Measurements from ENCODE around the gene C6orf52.

Gene C6orf52

DNA sequence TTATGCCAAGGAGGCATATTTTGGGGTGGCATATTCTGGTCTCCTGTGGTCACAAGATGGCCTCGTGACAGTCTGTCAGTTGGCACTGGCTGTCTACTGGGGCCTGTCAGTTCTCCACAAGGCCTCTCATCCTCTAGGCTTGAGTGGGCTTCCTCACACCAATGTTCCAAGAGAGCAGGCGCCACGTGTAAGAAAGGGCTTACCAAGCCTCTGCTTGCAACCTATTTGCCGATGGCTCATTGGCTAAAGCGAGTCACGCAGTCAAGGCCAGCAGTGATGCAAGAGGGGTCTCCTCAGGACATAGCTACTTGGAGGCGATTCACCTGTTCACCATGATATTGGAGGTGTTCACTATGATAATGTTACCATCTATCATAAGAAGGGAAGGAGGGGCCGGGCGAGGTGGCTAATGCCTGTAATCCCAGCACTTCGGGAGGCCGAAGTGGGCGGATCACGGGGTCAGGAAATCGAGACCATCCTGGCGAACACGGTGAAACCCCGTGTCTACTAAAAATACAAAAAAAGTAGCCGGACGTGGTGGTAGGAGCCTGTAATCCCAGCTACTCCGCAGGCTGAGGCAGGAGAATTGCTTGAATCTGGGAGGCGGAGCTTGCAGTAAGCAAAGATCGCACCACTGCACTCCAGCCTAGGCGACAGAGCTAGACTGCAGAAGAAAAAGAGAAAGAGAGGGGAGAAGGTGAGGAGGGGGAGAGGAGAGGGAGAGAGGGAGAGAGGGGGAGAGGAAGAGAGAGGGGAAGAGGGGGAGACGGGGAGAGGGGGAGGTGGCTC is 35.3 kb downstream of the C6orf52 start:
- TF ChIP-seq, protein P1, sequence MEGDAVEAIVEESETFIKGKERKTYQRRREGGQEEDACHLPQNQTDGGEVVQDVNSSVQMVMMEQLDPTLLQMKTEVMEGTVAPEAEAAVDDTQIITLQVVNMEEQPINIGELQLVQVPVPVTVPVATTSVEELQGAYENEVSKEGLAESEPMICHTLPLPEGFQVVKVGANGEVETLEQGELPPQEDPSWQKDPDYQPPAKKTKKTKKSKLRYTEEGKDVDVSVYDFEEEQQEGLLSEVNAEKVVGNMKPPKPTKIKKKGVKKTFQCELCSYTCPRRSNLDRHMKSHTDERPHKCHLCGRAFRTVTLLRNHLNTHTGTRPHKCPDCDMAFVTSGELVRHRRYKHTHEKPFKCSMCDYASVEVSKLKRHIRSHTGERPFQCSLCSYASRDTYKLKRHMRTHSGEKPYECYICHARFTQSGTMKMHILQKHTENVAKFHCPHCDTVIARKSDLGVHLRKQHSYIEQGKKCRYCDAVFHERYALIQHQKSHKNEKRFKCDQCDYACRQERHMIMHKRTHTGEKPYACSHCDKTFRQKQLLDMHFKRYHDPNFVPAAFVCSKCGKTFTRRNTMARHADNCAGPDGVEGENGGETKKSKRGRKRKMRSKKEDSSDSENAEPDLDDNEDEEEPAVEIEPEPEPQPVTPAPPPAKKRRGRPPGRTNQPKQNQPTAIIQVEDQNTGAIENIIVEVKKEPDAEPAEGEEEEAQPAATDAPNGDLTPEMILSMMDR (IDR thresholded peaks at IDR 0.05; ENCODE audit: borderline replicate concordance, control extremely low read depth, extremely low read depth, insufficient read depth, missing control alignments) = no peak
- no peak for DNase-seq (ENCODE audit: low spot score)
- in situ Hi-C loops (cut with MboI; ENCODE audit: low sequenced_read_pairs, unreplicated experiment) = no loop called here

DNA sequence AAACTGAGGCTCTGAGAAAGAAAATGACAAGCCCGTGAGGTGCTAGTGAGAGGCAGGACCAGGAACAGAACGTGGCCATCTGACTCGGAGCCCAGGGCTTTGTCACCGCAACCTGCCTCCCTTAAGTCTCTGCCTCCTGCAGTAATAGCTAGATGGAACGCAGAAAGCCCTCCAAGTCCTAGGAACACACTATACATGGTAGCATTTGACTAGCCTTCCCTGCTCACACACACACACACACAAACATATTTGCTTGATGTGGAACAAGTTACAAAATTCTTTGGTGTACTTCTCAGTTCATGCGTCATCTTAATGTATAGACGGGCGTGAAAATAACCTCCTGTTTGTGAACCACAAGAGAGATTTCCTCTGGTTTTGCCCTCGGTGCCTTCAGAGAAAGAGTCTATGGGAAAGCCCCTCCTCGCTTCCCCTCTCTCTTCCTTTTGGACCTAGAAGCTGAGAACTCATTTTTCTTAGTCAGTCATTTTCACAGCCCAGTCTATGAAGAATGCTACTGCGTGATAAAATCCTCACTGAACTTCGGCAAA is 38.8 kb downstream of the C6orf52 start:
- peak; percentile 42 for DNase-seq (ENCODE audit: low spot score)
- TF ChIP-seq, protein P1 (IDR thresholded peaks at IDR 0.05; ENCODE audit: borderline replicate concordance, control extremely low read depth, extremely low read depth, insufficient read depth, missing control alignments) = no peak

GRCh38 chr6:10644225-10644624 is 50.2 kb downstream of the C6orf52 start:
- no peak for DNase-seq (ENCODE audit: low spot score)
- in situ Hi-C loops (cut with MboI; ENCODE audit: low sequenced_read_pairs, unreplicated experiment) = no loop called here
- TF ChIP-seq, protein P1 (IDR thresholded peaks at IDR 0.05; ENCODE audit: borderline replicate concordance, control extremely low read depth, extremely low read depth, insufficient read depth, missing control alignments) = no peak

More for the DNA sequence above, 38.8 kb downstream of the C6orf52 start:
- in situ Hi-C loops (cut with MboI; ENCODE audit: low sequenced_read_pairs, unreplicated experiment) = no loop called here

DNA sequence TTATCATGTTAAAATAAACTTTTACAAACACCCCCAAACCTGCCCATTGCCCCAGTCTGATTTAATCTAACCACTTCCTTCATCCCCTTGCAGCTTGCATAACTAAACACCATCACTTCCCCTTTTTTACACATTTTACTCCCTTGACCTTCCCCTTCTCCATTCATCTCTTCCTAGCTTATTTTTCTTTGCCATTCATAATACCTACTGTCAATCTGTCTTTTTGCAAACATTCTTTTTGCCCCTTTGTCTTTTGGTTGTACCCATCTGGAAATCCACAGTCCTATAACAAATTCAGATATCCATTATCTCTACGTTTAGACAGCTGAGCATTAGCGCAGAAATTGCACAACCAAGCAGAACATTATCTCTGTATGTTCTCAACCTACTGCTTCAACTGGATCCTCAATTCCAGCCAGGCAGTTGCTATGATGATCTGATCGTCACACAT is 51.2 kb downstream of the C6orf52 start:
- TF ChIP-seq, protein P1 (IDR thresholded peaks at IDR 0.05; ENCODE audit: borderline replicate concordance, control extremely low read depth, extremely low read depth, insufficient read depth, missing control alignments) = no peak
- DNase-seq (ENCODE audit: low spot score) = peak; percentile 43
- in situ Hi-C loops (cut with MboI; ENCODE audit: low sequenced_read_pairs, unreplicated experiment) = no loop called here

- no peak for DNase-seq (ENCODE audit: low spot score)
- TF ChIP-seq, protein P1 (IDR thresholded peaks at IDR 0.05; ENCODE audit: borderline replicate concordance, control extremely low read depth, extremely low read depth, insufficient read depth, missing control alignments) = no peak
- in situ Hi-C loops (cut with MboI; ENCODE audit: low sequenced_read_pairs, unreplicated experiment) = no loop called here
These were observed 52.9 kb downstream of the C6orf52 start for GRCh38 chr6:10641528-10641927.

DNA sequence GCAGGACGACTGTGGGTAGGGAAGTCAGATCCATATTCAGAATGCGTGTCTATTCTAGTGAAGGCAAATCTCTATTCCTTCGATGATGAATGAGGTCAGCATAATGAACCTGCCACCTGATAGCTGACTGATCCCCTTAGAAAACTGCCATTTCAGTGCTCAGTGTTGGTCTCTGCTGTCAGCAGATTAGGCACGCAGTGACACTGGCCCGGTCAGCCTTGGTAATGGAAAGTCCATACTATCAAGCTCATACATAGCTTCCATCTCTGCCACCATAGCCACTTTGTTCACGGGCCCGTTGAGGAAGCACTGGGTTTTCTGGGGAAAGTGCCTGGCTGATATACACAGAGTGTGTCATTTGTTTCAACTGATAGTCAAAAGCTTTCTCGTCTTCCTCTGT is 54.0 kb downstream of the C6orf52 start:
- DNase-seq (ENCODE audit: low spot score) = no peak
- TF ChIP-seq, protein P1 (IDR thresholded peaks at IDR 0.05; ENCODE audit: borderline replicate concordance, control extremely low read depth, extremely low read depth, insufficient read depth, missing control alignments) = no peak
- in situ Hi-C loops (cut with MboI; ENCODE audit: low sequenced_read_pairs, unreplicated experiment) = no loop called here

All from GM13976 (cell line).